Stimulated activated CD8-positive, alpha-beta memory T cell treated with anti-CD3 and anti-CD28 coated beads, Interleukin-2, amount 100 ng/mL, for 48 hours (primary cell): ENCODE measurements around the gene ZNG1B.
"Not testable (repeated sequence)": the region's sequence is repeated elsewhere in the genome, so short reads cannot be mapped to it uniquely, and the experiment has no call there.

Experiments
- DNase-seq, 2 donors: peaks; one replicate each; pipeline ENCODE4 v3.0.0-alpha.2; 2020; ENCODE audit warnings: low read depth in 2 of 2

The ZNG1B gene

GRCh38 chr2:113503094-113504042 is 65.9 kb downstream of the ZNG1B start:
- DNase-seq = peak; percentile 30 to 40

- DNase-seq = not testable (repeated sequence)
Measured at GRCh38 chr2:113504081-113504480, 66.6 kb downstream of the ZNG1B start.

- not testable (repeated sequence) for DNase-seq
Measured at GRCh38 chr2:113507394-113508140, 70.1 kb downstream of the ZNG1B start.

GRCh38 chr2:113508187-113508586 is 70.7 kb downstream of the ZNG1B start:
- DNase-seq = not testable (repeated sequence)

- DNase-seq = not testable (repeated sequence)
Measured at GRCh38 chr2:113510913-113511312, 73.4 kb downstream of the ZNG1B start.

DNA sequence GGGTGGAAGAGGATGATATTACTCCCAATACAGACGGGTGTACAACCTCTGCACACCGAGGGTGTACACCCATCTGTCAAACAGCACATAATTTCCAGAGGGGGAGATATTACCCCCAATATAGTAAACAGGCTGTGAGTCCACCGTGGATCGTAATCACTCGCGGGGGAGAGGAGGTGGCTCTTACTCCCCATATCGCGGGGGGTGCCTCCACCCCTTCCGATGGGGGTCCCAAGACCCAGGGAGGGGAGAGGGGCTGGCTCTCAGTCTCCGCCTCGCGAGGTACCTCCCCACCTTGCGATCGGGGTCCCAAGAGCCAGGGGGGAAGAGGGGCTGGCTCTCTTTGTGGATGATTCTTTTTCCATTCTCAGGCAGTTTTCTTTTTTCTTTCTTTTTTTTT is 74.4 kb downstream of the ZNG1B start:
- not testable (repeated sequence) for DNase-seq

GRCh38 chr2:113515457-113515856 is 78.0 kb downstream of the ZNG1B start:
- not testable (repeated sequence) for DNase-seq

DNA sequence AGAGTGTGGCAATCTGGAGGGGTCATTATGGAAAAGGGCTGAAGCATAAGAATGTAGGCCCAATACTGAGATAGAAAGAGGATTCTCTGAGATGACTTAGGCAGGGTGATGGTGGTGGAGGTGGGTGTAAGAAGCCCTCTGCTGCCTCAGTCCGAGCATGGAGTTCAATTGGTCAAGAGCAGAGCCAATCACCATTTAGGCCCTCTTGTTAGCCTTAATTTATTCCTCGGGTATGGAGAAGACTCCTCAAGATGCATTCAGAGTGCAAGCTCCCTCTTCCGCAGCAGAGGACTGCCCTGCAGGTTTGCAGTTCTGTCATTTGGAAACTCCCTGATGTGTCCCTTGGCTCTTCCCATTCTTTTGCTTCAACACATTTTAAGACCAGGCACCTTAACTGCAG is 78.5 kb downstream of the ZNG1B start:
- DNase-seq = not testable (repeated sequence)

- DNase-seq = not testable (repeated sequence)
Measured at GRCh38 chr2:113517025-113517424, 79.5 kb downstream of the ZNG1B start.

- not testable (repeated sequence) for DNase-seq
Measured at GRCh38 chr2:113520837-113521236, 83.3 kb downstream of the ZNG1B start.

GRCh38 chr2:113521492-113521891 is 84.0 kb downstream of the ZNG1B start:
- not testable (repeated sequence) for DNase-seq

- not testable (repeated sequence) for DNase-seq
Measured at GRCh38 chr2:113524986-113525385, 87.5 kb downstream of the ZNG1B start.

- not testable (repeated sequence) for DNase-seq
Measured at GRCh38 chr2:113527350-113528045, 90.0 kb downstream of the ZNG1B start.

DNA sequence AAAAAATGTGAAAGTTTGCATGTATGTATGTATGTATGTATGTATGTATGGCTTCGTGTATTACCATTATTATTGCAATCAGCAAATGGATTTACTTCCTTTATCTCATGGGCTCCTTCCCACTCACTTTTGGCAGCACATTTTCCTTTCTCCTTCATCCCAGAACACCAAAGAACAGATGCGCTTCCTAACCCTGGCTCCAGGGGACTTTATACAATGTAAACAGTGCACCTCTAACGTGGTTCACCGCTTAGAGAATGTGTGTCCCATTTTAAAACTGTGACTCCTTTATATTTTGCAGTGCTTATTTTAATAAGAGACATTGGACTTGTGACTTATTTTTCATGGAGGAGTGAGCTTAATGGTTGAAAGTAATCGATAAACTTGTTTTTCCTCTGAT is 90.6 kb downstream of the ZNG1B start:
- DNase-seq = not testable (repeated sequence)

DNA sequence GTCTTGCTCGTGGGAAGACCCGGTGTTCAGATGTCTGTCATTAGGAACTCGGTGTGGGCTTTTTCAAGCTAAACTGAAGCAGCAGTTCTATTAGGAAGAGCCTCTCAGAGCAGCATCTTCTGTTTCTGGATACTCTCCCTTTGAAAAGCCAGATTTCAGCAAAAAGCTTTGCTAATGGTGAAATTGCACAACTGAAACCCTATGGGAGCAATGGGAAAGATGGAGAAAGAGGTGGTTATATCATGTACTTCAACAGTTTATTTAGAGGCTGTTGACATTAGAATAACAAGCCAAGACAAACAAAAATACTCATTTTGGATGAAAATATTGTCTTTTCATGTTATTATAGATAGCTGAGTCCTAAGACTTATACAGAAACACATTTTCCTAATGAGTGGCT is 91.4 kb downstream of the ZNG1B start:
- DNase-seq = not testable (repeated sequence)

- not testable (repeated sequence) for DNase-seq
Measured at GRCh38 chr2:113532991-113533390, 95.5 kb downstream of the ZNG1B start.

- not testable (repeated sequence) for DNase-seq
Measured at GRCh38 chr2:113536573-113536972, 99.1 kb downstream of the ZNG1B start.

GRCh38 chr2:113540834-113541203 is 103.3 kb downstream of the ZNG1B start:
- DNase-seq = not testable (repeated sequence)

DNA sequence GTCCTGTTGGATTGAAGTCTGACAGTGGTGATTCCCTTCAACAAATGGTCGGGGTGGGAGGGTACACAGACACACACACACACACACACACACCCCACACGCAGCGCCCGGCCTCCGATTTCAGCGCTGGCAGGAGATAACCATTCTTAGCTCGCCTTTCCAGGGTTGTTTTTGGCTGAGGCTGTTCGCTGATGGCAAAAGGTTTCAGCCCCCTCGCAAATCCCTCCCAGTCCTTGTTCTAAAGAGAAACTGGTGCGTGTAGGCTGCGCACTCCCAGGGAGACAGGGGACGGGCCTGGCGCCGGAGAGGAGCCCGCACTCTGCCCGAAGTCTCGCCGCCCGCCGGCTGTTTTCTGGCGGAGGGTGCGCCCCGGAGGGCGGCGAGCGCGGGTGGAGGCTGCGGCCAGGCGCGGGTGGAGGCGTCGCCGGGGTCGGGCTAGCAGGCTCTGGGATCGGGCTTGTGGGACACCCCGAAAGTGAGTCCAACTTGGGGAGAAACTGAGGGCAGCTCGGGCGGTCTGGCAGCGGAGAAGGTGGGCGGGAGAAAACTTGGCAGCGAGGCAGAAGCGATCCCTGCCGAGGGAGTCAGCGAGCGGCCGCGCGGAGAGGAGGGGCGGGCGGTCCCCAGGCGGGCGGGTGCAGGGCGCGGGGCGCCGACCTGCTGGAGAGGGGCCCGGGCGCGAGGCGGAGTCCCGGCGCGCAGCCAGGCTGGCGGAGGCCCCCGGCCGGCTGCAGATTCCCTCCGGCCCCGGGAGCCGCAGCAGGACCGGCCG is 103.9 kb downstream of the ZNG1B start:
- DNase-seq = not testable (repeated sequence)

DNA sequence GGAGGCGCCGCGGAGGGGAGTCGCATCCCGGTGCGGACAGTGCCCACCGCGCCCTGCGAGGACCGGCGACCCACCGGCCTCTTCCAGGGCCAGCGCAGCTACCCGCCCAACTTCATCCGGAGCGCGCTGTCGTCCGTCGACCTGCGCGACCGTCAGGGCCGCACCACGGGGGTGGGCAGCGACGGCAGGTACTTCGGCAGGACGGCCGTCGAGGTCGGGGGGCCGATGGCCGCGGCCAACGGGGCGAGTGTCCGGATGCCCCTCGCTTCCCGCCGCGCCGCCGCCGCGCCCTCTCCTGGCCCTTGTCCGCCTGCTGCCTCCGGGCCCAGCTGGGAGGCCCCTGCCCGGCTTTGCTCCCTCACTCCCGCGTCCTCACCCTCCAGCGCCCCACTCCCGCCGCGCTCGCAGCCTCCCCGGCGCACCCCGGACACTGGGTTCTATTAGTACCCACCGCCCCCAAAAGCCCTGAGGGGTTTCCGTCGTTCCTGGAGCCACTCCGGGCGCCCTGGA is 104.5 kb downstream of the ZNG1B start:
- not testable (repeated sequence) for DNase-seq

DNA sequence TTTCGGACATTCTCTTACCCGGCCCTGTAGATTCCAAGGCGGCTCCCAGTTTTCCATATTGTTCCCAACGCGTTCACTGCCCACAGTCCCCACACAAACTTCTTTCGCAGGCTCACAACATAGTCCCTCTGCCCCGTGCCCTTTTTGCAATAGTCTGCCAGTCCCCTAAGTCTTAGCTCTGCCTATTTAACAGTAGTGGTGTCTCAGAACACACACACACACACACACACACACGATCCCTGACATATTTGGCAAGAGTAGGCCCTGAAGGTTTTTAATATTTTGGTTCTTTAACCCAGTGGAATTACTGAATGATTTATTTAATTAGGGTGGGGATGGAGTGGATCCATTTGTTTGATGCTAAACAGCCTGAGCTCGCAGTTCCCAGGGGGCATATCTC is 105.0 kb downstream of the ZNG1B start:
- DNase-seq = not testable (repeated sequence)
